GM12878 (cell line): ENCODE data around the gene CXCL12. TPM values are rescaled to one million over a fixed set of nuclear protein-coding genes. Genes with fewer than 3 reads are reported as not detected.

ENCODE experiments used
- ATAC-seq: fragments of 200-7000 bp; cut with Tn5 transposase; 3 replicates; pipeline ENCODE4 v1.9.1; 2020; ENCODE audit warnings: mild to moderate bottlenecking, moderate library complexity
- BruUV-seq: library from RNA; stranded (reverse); fragments of 400-500 nt; replicated peaks from 2 replicates; lab custom pipeline; 2021; lab: Mats Ljungman, UMichigan
- CTCF ChIA-PET: fragments of 300-600 bp; sonication (Branson Sonifier 250); formaldehyde crosslinking; extraction: SDS; loops from one replicate; lab custom pipeline; 2021; ENCODE audit warnings: inconsistent platforms; lab: Yijun Ruan, JAX
- POLR2A ChIA-PET: fragments of 350-600 bp; formaldehyde crosslinking; extraction: SDS; loops from one replicate; lab custom pipeline; 2021; ENCODE audit warnings: inconsistent platforms; lab: Charles Lee
- RAD21 ChIA-PET: fragments of 300-600 bp; sonication (Branson Sonifier 250); formaldehyde crosslinking; loops from one replicate; lab custom pipeline; 2023; ENCODE audit warnings: antibody characterized with exemption; ENCODE audit not compliant: unreplicated experiment; lab: Charles Lee
- SMC1A ChIA-PET: fragments of 300-600 bp; sonication (Branson Sonifier 250); formaldehyde crosslinking; loops from one replicate; lab custom pipeline; 2023; ENCODE audit not compliant: unreplicated experiment, uncharacterized antibody; lab: Charles Lee
- DNase-seq: peaks from one replicate; pipeline ENCODE4 v3.0.0-alpha.2; 2011; ENCODE audit warnings: low read depth, low spot score
- FAIRE-seq: peaks from 3 replicates; lab custom pipeline; 2011; peaks lifted over from hg19 to GRCh38; lab: Jason Lieb, UNC
- H2AFZ ChIP-seq: 2 replicates; pipeline ENCODE4 v1.6.0; 2011; ENCODE audit warnings: low read depth, low read length, control low read depth; ENCODE audit not compliant: control insufficient read depth
- H3K27ac ChIP-seq: 2 replicates; pipeline ENCODE4 v1.5.1; 2011; ENCODE audit warnings: control low read depth; ENCODE audit not compliant: control insufficient read depth, insufficient read depth
- H3K27me3 ChIP-seq, 2 experiments: replicated peaks in 1 of 2; 2 replicates each; pipeline versions ENCODE4 v1.6.0 to v1.6.1; 2011; ENCODE audit warnings: low read length in 1 of 2; ENCODE audit not compliant: control insufficient read depth in 2 of 2, insufficient read depth in 2 of 2
- H3K36me3 ChIP-seq, 2 experiments: 2 replicates each; pipeline ENCODE4 v1.5.1; 2011; ENCODE audit warnings: low read length in 1 of 2; ENCODE audit not compliant: control insufficient read depth in 2 of 2, insufficient read depth in 2 of 2
- H3K4me1 ChIP-seq: 2 replicates; pipeline ENCODE4 v1.6.1; 2011; ENCODE audit warnings: mild to moderate bottlenecking, low read length, moderate library complexity, mixed read lengths; ENCODE audit not compliant: control insufficient read depth, insufficient read depth
- H3K4me2 ChIP-seq: 2 replicates; pipeline ENCODE4 v1.6.0; 2011; ENCODE audit warnings: control low read depth; ENCODE audit not compliant: control insufficient read depth, insufficient read depth
- H3K4me3 ChIP-seq: fragments of 200-600 bp; sonication (generic); 2 replicates; pipeline ENCODE4 v1.5.1; 2016
- H3K79me2 ChIP-seq: 2 replicates; pipeline ENCODE4 v1.6.0; 2011; ENCODE audit warnings: low read length; ENCODE audit not compliant: control insufficient read depth, insufficient read depth
- H3K9ac ChIP-seq: 2 replicates; pipeline ENCODE4 v1.8.0; 2011; ENCODE audit warnings: low read length, control low read depth, mixed read lengths; ENCODE audit not compliant: control insufficient read depth, insufficient read depth
- H3K9me3 ChIP-seq: replicated peaks from 3 replicates; pipeline ENCODE4 v1.5.1; 2011; ENCODE audit warnings: mild to moderate bottlenecking, low read length; ENCODE audit not compliant: control insufficient read depth, insufficient read depth
- H4K20me1 ChIP-seq: 2 replicates; pipeline ENCODE4 v1.6.0; 2011; ENCODE audit not compliant: control insufficient read depth, insufficient read depth
- ATF2 ChIP-seq: IDR thresholded peaks from 2 replicates; pipeline ENCODE4 v1.6.1; 2012; ENCODE audit warnings: low read length, inconsistent platforms
- ATF7 ChIP-seq: fragments of 450-650 bp; IDR thresholded peaks from 2 replicates; pipeline ENCODE4 v1.6.1; 2016; ENCODE audit warnings: low read depth, mild to moderate bottlenecking
- BHLHE40 ChIP-seq, 2 experiments: fragments of 450-650 bp in 1 of 2; IDR thresholded peaks; 2 replicates each; pipeline ENCODE4 v1.6.1; 2011 to 2017; ENCODE audit warnings: low read depth in 2 of 2, borderline replicate concordance in 1 of 2, improper control_type of control experiment in 1 of 2, low read length in 1 of 2, mild to moderate bottlenecking in 1 of 2
- CBX5 ChIP-seq: sonication (generic); IDR thresholded peaks from 2 replicates; pipeline ENCODE4 v1.6.1; 2016; ENCODE audit warnings: low read depth, moderate library complexity, mild to moderate bottlenecking, inconsistent platforms
- CHD4 ChIP-seq: fragments of 200-600 bp; sonication (generic); IDR thresholded peaks from 2 replicates; pipeline ENCODE4 v1.6.1; 2016; ENCODE audit warnings: mild to moderate bottlenecking
- EP300 ChIP-seq, 2 experiments: fragments of 150-350 bp in 1 of 2; IDR thresholded peaks; 2 replicates each; pipeline ENCODE4 v1.6.1; 2011 to 2012; ENCODE audit warnings: low read depth in 2 of 2, low read length in 2 of 2, borderline replicate concordance in 1 of 2, improper control_type of control experiment in 1 of 2, inconsistent platforms in 1 of 2; ENCODE audit not compliant: control insufficient read depth in 1 of 2
- HSF1 ChIP-seq: fragments of 150-350 bp; IDR thresholded peaks from 2 replicates; pipeline ENCODE4 v1.6.1; 2014; ENCODE audit warnings: mild to moderate bottlenecking, low read depth, low read length
- MTA2 ChIP-seq: fragments of 450-650 bp; IDR thresholded peaks from 2 replicates; pipeline ENCODE4 v1.6.1; 2016; ENCODE audit warnings: low read depth, mild to moderate bottlenecking, moderate library complexity
- PML ChIP-seq: IDR thresholded peaks from 2 replicates; pipeline ENCODE4 v1.6.1; 2012; ENCODE audit warnings: low read length, inconsistent platforms
- POLR2A ChIP-seq: IDR thresholded peaks from 2 replicates; pipeline ENCODE4 v1.6.1; 2011; ENCODE audit warnings: low read depth, mild to moderate bottlenecking, low read length
- RFX5 ChIP-seq: IDR thresholded peaks from 2 replicates; pipeline ENCODE4 v1.6.1; 2011; ENCODE audit warnings: low read depth, low read length, improper control_type of control experiment
- SMAD1 ChIP-seq: fragments of 450-650 bp; IDR thresholded peaks from 2 replicates; pipeline ENCODE4 v1.6.1; 2018; ENCODE audit warnings: mild to moderate bottlenecking, low read depth; ENCODE audit not compliant: partially characterized antibody
- SMC3 ChIP-seq: IDR thresholded peaks from 2 replicates; pipeline ENCODE4 v1.6.1; 2011; ENCODE audit warnings: low read length, improper control_type of control experiment, borderline replicate concordance
- WRNIP1 ChIP-seq: IDR thresholded peaks from 2 replicates; pipeline ENCODE4 v1.6.1; 2011; ENCODE audit warnings: low read depth, low read length, improper control_type of control experiment, borderline replicate concordance
- WGBS: methylation state at CpG from one replicate; pipeline ENCODE4 v1.1.6; 2016; ENCODE audit warnings: low lambda C conversion rate; ENCODE audit not compliant: insufficient replicate concordance, insufficient coverage; ENCODE audit errors: missing lambda C conversion rate; 5-methylcytosine and 5-hydroxymethylcytosine counted together
- in situ Hi-C: fragments of 300-500 bp; cut with MboI; formaldehyde crosslinking; loops from 9 replicates; pipeline ENCODE4 v1.14.3; 2018; ENCODE audit warnings: mixed read lengths
- intact Hi-C: fragments of 100-400 bp; cut with micrococcal nuclease; formaldehyde crosslinking; loops from one replicate; pipeline ENCODE4 v1.14.2; 2022; ENCODE audit not compliant: unreplicated experiment
- polyA plus RNA-seq, 11 experiments: library from polyadenylated mRNA; depleted of rRNA in 4 of 11; unstranded in 6 of 11; stranded (reverse) in 5 of 11; fragments of >200 nt; fragmentation: Nextera tagmentation in 4 of 11; fragmentation: Illumina TruSeq in 1 of 11; extraction: Ambion mirVana in 4 of 11; extraction: Trizol in 1 of 11; gene quantifications; 1 replicate in 1 of 11; 2 replicates in 10 of 11; pipeline versions ENCODE4 v1.2.1 to v1.2.3, GENCODE V29; 2011 to 2016; ENCODE audit warnings: inconsistent platforms in 2 of 11, missing spikeins in 2 of 11, low read depth in 1 of 11
- total RNA-seq, 4 experiments: library from RNA; depleted of rRNA in 3 of 4; stranded (reverse); fragments of >200 nt in 3 of 4; fragmentation: Illumina TruSeq in 1 of 4; extraction: Trizol in 1 of 4; gene quantifications; 2 replicates each; pipeline versions ENCODE4 v1.2.1 to v1.2.3, GENCODE V29; 2013 to 2021

CXCL12 gene
- total and polyA plus RNA-seq, 10 of the 15 experiments (the other 5 are each of a cell fraction or from before 2014, with no cell fraction given): 0.03 to 4.5 (median 0.53) TPM

- ChIA-PET POLR2A (no interaction called here), RAD21 (no interaction called here)
- intact Hi-C loops: loop anchor here (10.0 kb wide), 1 partner anchor 457 kb away; no protein-coding TSS in a partner anchor
- H3K4me1 ChIP-seq: no peaks in the 10 kb centered on the region
- no peaks in the 10 kb centered on the region for H3K36me3 ChIP-seq
- H3K27me3 ChIP-seq: no peaks in the 10 kb centered on the region; a peak in 2 of 4 replicates
- H4K20me1 ChIP-seq: no peaks in the 10 kb centered on the region
- WGBS: 17% methylated on average over 6 of the region's 6 CpGs
- TF ChIP-seq BHLHE40 (IDR thresholded peaks at IDR 0.05; ENCODE audit: borderline replicate concordance in 1 of 2, low read depth in 2 of 2, low read length in 1 of 2) (no peak), EP300 (IDR thresholded peaks at IDR 0.05; ENCODE audit: borderline replicate concordance in 1 of 2, control insufficient read depth in 1 of 2, low read depth in 2 of 2, low read length in 2 of 2) (no peak), SMAD1 (no peak), WRNIP1 (no peak), CHD4 (no peak), MTA2 (no peak), CBX5 (no peak), RFX5 (no peak), ATF2 (no peak), PML (no peak), HSF1 (no peak), POLR2A (no peak), ATF7 (no peak), SMC3 (no peak)
- TF ChIP-seq, all 136 proteins: peak for 0
- ATAC-seq: no peak
- ChIA-PET CTCF (interaction anchor here (2.6 kb wide), 1 partner anchor 11 kb away, joined by 13 read pairs; no protein-coding TSS in a partner anchor), SMC1A (interaction anchor here (1.2 kb wide), 1 partner anchor 11 kb away, joined by 3 read pairs; no protein-coding TSS in a partner anchor)
- H3K4me2 ChIP-seq: no peak overlapping the region
- no peak for FAIRE-seq
- in situ Hi-C loops: loop anchor here (25.0 kb wide), 1 partner anchor 465 kb away; no protein-coding TSS in a partner anchor
- no peaks in the 10 kb centered on the region for H3K79me2 ChIP-seq
- DNase-seq: no peak
- H3K4me3 ChIP-seq: no peak overlapping the region
- BruUV-seq: no TSS peak
- no peaks in the 10 kb centered on the region for H3K9me3 ChIP-seq
- no peak overlapping the region for H3K9ac ChIP-seq
- no peak overlapping the region for H2AFZ ChIP-seq
- no peak overlapping the region for H3K27ac ChIP-seq
Observed at GRCh38 chr10:44397476-44398225, 12.8 kb upstream of the CXCL12 start.
